ENCODE results near the gene INSC. TPM values are rescaled to one million over a fixed set of nuclear protein-coding genes. Genes with fewer than 3 reads are reported as not detected.

Gene INSC
- total RNA-seq, 1 experiment from 2014 or later = not detected

GRCh38 chr11:15119826-15120225 is 5.1 kb downstream of the INSC start:
- Histone ChIP-seq H3K4me2 (ENCODE audit: low read length) (no peak overlapping the region), H3K4me3 (ENCODE audit: low read length) (no peak overlapping the region), H3K4me1 (ENCODE audit: insufficient read depth, low read length) (no peaks in the 10 kb centered on the region), H4K20me1 (ENCODE audit: low read length) (no peaks in the 10 kb centered on the region), H3K27ac (ENCODE audit: low read length) (no peak overlapping the region), H3K9ac (ENCODE audit: low read length) (no peak overlapping the region), H3F3A (ENCODE audit: low read length, unreplicated experiment) (no peaks in the 10 kb centered on the region), H3K79me2 (ENCODE audit: low read length) (no peaks in the 10 kb centered on the region), H3K9me2 (replicated peaks; ENCODE audit: low read length) (no peaks in the 10 kb centered on the region), H3K27me3 (ENCODE audit: low read length) (no peaks in the 10 kb centered on the region), H3K9me3 (ENCODE audit: low read length) (no peaks in the 10 kb centered on the region), H3K36me3 (ENCODE audit: low read depth, low read length) (no peaks in the 10 kb centered on the region), H2AFZ (ENCODE audit: low read length) (no peak overlapping the region)
- intact Hi-C loops (cut with micrococcal nuclease) = no loop called here
- DNase-seq (peak; percentile 43), ATAC-seq (no peak)
- POLR2A ChIA-PET (ENCODE audit: unreplicated experiment) = no interaction called here
- CTCF ChIA-PET = no interaction called here
- BruUV-seq (replicated peaks) = no TSS peak
- TF ChIP-seq EZH2 (IDR thresholded peaks at IDR 0.05; ENCODE audit: low read length, unreplicated experiment) = no peak

- Histone ChIP-seq H3K36me3 (ENCODE audit: low read depth, low read length) (no peaks in the 10 kb centered on the region), H3F3A (ENCODE audit: low read length, unreplicated experiment) (no peaks in the 10 kb centered on the region), H3K9me2 (replicated peaks; ENCODE audit: low read length) (no peaks in the 10 kb centered on the region), H2AFZ (ENCODE audit: low read length) (no peak overlapping the region), H3K27ac (ENCODE audit: low read length) (no peak overlapping the region), H3K79me2 (ENCODE audit: low read length) (no peaks in the 10 kb centered on the region), H3K9ac (ENCODE audit: low read length) (no peak overlapping the region), H3K4me2 (ENCODE audit: low read length) (no peak overlapping the region), H3K27me3 (ENCODE audit: low read length) (no peaks in the 10 kb centered on the region), H3K9me3 (ENCODE audit: low read length) (no peaks in the 10 kb centered on the region), H4K20me1 (ENCODE audit: low read length) (no peaks in the 10 kb centered on the region), H3K4me3 (ENCODE audit: low read length) (no peak overlapping the region), H3K4me1 (ENCODE audit: insufficient read depth, low read length) (no peaks in the 10 kb centered on the region)
- DNase-seq (peak; percentile 52), ATAC-seq (no peak)
- CTCF ChIA-PET = no interaction called here
- intact Hi-C loops (cut with micrococcal nuclease) = no loop called here
- no peak for TF ChIP-seq EZH2phosphoT487 (IDR thresholded peaks at IDR 0.05; ENCODE audit: borderline replicate concordance, low read length)
- no peak for TF ChIP-seq EZH2 (IDR thresholded peaks at IDR 0.05; ENCODE audit: low read length, unreplicated experiment)
- TF ChIP-seq CTCF (conservative IDR thresholded peaks at IDR 0.05; ENCODE audit: low read depth, low read length) = no peak
- POLR2A ChIA-PET (ENCODE audit: unreplicated experiment) = no interaction called here
- BruUV-seq (replicated peaks) = no TSS peak
These were observed 9.1 kb downstream of the INSC start for GRCh38 chr11:15123849-15124248.

GRCh38 chr11:15124528-15124927 is 9.8 kb downstream of the INSC start:
- no peaks in the 10 kb centered on the region for H3K36me3 ChIP-seq (ENCODE audit: low read depth, low read length)
- no peak overlapping the region for H2AFZ ChIP-seq (ENCODE audit: low read length)
- no peaks in the 10 kb centered on the region for H3K4me1 ChIP-seq (ENCODE audit: insufficient read depth, low read length)
- no peaks in the 10 kb centered on the region for H3K27me3 ChIP-seq (ENCODE audit: low read length)
- H3K9ac ChIP-seq (ENCODE audit: low read length) = no peak overlapping the region
- no peaks in the 10 kb centered on the region for H3K79me2 ChIP-seq (ENCODE audit: low read length)
- no peak overlapping the region for H3K4me3 ChIP-seq (ENCODE audit: low read length)
- intact Hi-C loops (cut with micrococcal nuclease) = no loop called here
- no peaks in the 10 kb centered on the region for H4K20me1 ChIP-seq (ENCODE audit: low read length)
- H3K9me3 ChIP-seq (ENCODE audit: low read length) = no peaks in the 10 kb centered on the region
- no peaks in the 10 kb centered on the region for H3K9me2 ChIP-seq (replicated peaks; ENCODE audit: low read length)
- CTCF ChIA-PET = no interaction called here
- POLR2A ChIA-PET (ENCODE audit: unreplicated experiment) = no interaction called here
- H3K4me2 ChIP-seq (ENCODE audit: low read length) = no peak overlapping the region
- DNase-seq (no peak), ATAC-seq (no peak)
- H3K27ac ChIP-seq (ENCODE audit: low read length) = no peak overlapping the region
- no peak for TF ChIP-seq EZH2phosphoT487 (IDR thresholded peaks at IDR 0.05; ENCODE audit: borderline replicate concordance, low read length)
- no peak for TF ChIP-seq EZH2 (IDR thresholded peaks at IDR 0.05; ENCODE audit: low read length, unreplicated experiment)
- TF ChIP-seq CTCF (conservative IDR thresholded peaks at IDR 0.05; ENCODE audit: low read depth, low read length) = no peak
- BruUV-seq (replicated peaks) = no TSS peak
- H3F3A ChIP-seq (ENCODE audit: low read length, unreplicated experiment) = no peaks in the 10 kb centered on the region
